ENCODE results near the gene ACYP2. TPM values are rescaled to one million over a fixed set of nuclear protein-coding genes. Genes with fewer than 3 reads are reported as not detected.

The ACYP2 gene
- total RNA-seq, 6 experiments from 2014 or later, result 8.6 to 15.8 (median 9.8) TPM

- H3K36me3 Mint-ChIP-seq (ENCODE audit: low read depth), result peaks cover 4% of the 10 kb centered on the region; the same call in 1 of the 2 replicates
Observed at GRCh38 chr2:54099370-54099769, 16.0 kb upstream of the ACYP2 start.

GRCh38 chr2:54099829-54100585 lies 15.4 kb upstream of the ACYP2 start:
- H3K9me3 Mint-ChIP-seq, result peaks cover 4% of the 10 kb centered on the region; the same call in 1 of the 2 replicates
- no peak for DNase-seq
- peaks cover 18% of the 10 kb centered on the region for H3K4me1 Mint-ChIP-seq (ENCODE audit: low read depth)
- peaks cover 3% of the 10 kb centered on the region for H3K27me3 Mint-ChIP-seq (ENCODE audit: insufficient read depth)
- H3K4me3 Mint-ChIP-seq, result no peak overlapping the region
- TF ChIP-seq CTCF (IDR thresholded peaks at IDR 0.05), result no peak
- no peak overlapping the region for H3K27ac Mint-ChIP-seq
- H3K36me3 Mint-ChIP-seq (ENCODE audit: low read depth), result peaks cover 4% of the 10 kb centered on the region; the same call in 1 of the 2 replicates

More at GRCh38 chr2:54099370-54099769, 16.0 kb upstream of the ACYP2 start:
- DNase-seq, result no peak
- Mint-ChIP-seq H3K27me3 (ENCODE audit: insufficient read depth) (peaks cover 3% of the 10 kb centered on the region), H3K4me3 (no peak overlapping the region), H3K4me1 (ENCODE audit: low read depth) (peaks cover 18% of the 10 kb centered on the region), H3K9me3 (peaks cover 4% of the 10 kb centered on the region; the same call in 1 of the 2 replicates), H3K27ac (no peak overlapping the region)
- no peak for TF ChIP-seq CTCF (IDR thresholded peaks at IDR 0.05)

GRCh38 chr2:54100772-54101171 lies 14.6 kb upstream of the ACYP2 start:
- Mint-ChIP-seq H3K4me1 (ENCODE audit: low read depth) (peaks cover 18% of the 10 kb centered on the region), H3K27me3 (ENCODE audit: insufficient read depth) (peaks cover 3% of the 10 kb centered on the region), H3K9me3 (peaks cover 4% of the 10 kb centered on the region; the same call in 1 of the 2 replicates), H3K4me3 (no peak overlapping the region), H3K27ac (no peak overlapping the region), H3K36me3 (ENCODE audit: low read depth) (peaks cover 4% of the 10 kb centered on the region; the same call in 1 of the 2 replicates)
- TF ChIP-seq CTCF (IDR thresholded peaks at IDR 0.05), result no peak
- no peak for DNase-seq

GRCh38 chr2:54103454-54104314 lies 11.7 kb upstream of the ACYP2 start:
- H3K4me1 Mint-ChIP-seq (ENCODE audit: low read depth), result peaks cover 22% of the 10 kb centered on the region
- TF ChIP-seq CTCF (IDR thresholded peaks at IDR 0.05), result no peak
- H3K27me3 Mint-ChIP-seq (ENCODE audit: insufficient read depth), result no peaks in the 10 kb centered on the region; the same call in 1 of the 2 replicates
- H3K36me3 Mint-ChIP-seq (ENCODE audit: low read depth), result no peaks in the 10 kb centered on the region
- no peaks in the 10 kb centered on the region for H3K9me3 Mint-ChIP-seq
- no peak overlapping the region; the same call in 1 of the 2 replicates for H3K4me3 Mint-ChIP-seq
- peak; percentile 64 for DNase-seq
- H3K27ac Mint-ChIP-seq, result no peak overlapping the region

GRCh38 chr2:54106631-54107454 lies 8.6 kb upstream of the ACYP2 start:
- Mint-ChIP-seq H3K9me3 (no peaks in the 10 kb centered on the region), H3K4me1 (ENCODE audit: low read depth) (peaks cover 22% of the 10 kb centered on the region), H3K4me3 (peak overlapping the region; percentile 33; the same call in 1 of the 2 replicates), H3K27me3 (ENCODE audit: insufficient read depth) (peaks cover 2% of the 10 kb centered on the region; the same call in 1 of the 2 replicates), H3K36me3 (ENCODE audit: low read depth) (no peaks in the 10 kb centered on the region), H3K27ac (no peak overlapping the region)
- peak; percentile 81 for TF ChIP-seq CTCF (IDR thresholded peaks at IDR 0.05)
- DNase-seq, result peak; percentile 56

Measured in HFFc6 (cell line).